ENCODE measurements around the gene DNAJC17.

DNAJC17 gene

DNA sequence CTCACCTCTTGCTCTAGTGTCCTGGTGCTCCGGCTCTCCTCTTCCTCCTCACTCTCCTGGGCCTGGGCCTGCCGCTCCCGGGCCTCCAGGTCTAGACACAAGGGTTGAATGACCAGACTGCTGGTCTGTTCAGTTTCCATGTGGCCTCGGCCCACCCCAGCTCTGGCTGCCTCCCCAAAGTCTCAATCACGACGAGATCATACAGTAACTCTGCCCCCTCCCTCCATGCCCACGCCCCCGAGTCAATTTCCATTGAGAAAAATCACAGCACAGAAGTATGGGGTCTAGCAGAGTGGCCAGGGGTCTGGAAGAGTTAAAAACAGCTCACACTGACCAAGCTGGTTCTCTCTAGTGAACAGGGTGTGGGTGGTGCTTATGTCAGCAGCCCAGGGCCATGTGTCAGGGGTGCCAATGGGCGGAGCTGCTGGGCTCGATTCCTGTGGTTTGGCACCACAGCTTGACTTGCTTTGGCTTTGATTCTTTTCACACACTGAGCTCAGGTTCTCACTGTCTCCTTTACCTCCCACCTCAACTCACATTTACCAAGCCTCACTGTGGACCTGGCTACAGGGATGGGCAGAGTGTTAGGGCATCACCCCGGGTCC is 30.6 kb downstream of the DNAJC17 start:
- TF ChIP-seq, protein P1, sequence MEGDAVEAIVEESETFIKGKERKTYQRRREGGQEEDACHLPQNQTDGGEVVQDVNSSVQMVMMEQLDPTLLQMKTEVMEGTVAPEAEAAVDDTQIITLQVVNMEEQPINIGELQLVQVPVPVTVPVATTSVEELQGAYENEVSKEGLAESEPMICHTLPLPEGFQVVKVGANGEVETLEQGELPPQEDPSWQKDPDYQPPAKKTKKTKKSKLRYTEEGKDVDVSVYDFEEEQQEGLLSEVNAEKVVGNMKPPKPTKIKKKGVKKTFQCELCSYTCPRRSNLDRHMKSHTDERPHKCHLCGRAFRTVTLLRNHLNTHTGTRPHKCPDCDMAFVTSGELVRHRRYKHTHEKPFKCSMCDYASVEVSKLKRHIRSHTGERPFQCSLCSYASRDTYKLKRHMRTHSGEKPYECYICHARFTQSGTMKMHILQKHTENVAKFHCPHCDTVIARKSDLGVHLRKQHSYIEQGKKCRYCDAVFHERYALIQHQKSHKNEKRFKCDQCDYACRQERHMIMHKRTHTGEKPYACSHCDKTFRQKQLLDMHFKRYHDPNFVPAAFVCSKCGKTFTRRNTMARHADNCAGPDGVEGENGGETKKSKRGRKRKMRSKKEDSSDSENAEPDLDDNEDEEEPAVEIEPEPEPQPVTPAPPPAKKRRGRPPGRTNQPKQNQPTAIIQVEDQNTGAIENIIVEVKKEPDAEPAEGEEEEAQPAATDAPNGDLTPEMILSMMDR (conservative IDR thresholded peaks at IDR 0.05): no peak
- peak overlapping the region; percentile 4; the same call in 1 of the 2 replicates for H3K27ac ChIP-seq

DNA sequence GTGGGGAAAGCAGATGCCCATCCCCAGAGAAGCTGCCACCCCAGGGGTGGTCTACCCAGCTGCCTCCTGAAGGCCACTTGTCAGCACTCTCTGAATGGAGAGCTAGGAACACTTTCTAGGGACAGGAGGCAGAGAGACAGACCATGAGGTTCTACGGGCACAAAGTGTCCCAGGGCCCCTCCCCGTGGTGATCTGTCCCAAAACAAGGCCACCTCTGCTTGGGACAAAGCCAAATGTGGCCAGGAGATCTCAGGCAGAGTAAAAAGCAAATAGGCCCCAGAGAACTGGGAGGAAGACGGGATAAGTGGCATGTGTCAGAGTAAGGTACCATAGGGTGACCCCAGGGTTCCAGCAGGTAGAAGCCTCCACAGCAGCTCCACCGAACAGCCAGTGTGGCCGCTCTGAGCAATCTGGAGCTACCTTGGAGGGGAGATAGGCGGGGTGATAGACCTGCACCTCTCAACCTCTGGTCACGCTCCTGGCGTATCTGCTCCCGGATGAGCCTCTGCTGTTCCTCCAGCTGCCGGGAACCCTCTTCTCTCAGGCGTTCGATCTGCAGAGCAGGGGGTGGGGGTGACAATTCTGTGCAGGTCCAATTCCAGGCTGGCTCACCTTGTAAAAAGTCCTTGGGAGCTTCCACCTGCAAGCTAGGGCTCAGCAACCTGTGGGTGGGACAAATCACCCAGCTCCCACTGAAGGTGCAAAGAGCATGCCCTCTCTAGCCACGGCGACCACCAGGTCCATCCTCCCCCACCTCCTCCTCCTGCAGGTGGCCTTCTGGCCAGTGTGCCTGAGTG is 31.3 kb downstream of the DNAJC17 start:
- TF ChIP-seq, protein P1 (conservative IDR thresholded peaks at IDR 0.05): no peak
- no peak overlapping the region for H3K27ac ChIP-seq

DNA sequence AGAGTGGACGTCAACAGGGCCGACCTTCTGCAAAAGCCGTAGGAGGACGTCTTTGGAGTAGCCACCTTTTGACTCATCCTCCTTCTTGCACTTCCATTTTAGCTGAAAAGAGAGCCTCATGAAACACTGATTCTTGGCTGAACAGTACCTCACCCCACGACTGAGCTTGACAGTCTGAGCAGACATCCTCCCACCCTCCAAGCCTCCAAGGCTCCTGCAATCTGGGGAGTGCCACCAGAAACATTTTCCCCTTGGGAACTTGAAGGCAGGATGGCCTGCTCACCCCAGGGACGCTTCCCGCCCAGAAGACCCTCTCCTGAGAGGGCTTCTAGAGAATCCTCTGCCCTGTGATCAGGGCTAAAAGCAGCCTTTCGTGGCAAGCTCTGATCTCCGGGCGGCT is 32.3 kb downstream of the DNAJC17 start:
- no peak overlapping the region for H3K27ac ChIP-seq
- TF ChIP-seq, protein P1 (conservative IDR thresholded peaks at IDR 0.05): no peak

DNA sequence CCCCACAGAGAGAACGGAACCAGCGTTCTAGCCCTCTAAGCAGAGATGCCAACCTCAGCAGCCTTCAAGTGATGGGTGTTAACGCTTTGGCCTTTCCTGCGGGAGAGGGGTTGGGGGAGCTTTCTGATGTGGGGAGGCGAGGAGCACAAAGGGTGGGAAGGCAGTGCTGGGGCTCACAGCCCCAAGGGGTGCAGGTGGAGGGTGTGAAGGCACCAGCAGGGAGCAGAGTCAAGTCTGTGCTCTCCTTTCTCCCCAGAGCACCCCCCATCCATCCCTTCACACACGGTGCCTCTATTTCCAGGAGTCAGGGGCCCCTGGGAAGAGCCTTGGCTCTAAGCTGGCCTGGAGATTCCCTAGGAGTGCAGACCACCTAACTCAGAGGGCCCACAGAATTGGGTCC is 33.4 kb downstream of the DNAJC17 start:
- no peak overlapping the region for H3K27ac ChIP-seq
- TF ChIP-seq, protein P1 (conservative IDR thresholded peaks at IDR 0.05): no peak

DNA sequence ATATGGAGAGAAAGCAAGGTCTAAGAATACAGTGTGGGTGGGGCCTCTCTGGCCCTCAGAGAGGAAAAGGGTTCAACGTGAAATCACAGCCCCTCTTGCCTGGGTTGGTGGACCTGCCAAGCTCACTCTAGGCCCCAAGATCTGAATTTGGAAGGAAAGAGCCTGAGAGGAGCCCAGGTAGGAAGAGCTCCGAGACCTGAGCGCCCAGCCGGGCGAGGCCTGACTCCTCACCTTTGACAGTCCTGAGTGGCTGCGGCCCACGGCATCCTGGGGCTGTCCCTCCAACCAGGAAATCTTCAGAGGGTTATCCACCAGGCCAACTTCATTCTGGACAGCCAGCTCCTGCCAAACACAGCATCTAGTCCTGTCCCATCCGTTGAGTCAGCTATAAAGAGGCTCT is 33.8 kb downstream of the DNAJC17 start:
- TF ChIP-seq, protein P1 (conservative IDR thresholded peaks at IDR 0.05): no peak
- H3K27ac ChIP-seq: no peak overlapping the region

DNA sequence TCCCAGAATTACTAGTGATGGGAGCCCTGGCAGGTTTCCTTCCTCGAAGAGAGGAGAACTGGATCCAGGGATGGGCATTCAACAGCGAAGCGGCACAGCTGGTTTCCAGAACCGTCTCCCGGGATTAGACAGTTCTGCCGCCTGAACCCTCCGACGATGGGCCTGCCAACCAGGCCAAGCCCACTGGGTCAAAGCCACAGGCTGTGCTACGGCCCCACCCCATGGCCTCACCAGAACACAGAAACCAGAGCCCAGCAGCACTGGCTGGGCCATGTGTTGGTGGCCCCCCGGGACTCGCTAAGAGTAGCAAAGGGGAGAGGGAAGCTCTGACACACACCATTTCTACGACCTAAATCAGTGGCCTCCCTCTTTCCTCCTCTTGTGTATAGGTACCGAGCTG is 35.3 kb downstream of the DNAJC17 start:
- TF ChIP-seq, protein P1 (conservative IDR thresholded peaks at IDR 0.05): no peak
- H3K27ac ChIP-seq: no peak overlapping the region

DNA sequence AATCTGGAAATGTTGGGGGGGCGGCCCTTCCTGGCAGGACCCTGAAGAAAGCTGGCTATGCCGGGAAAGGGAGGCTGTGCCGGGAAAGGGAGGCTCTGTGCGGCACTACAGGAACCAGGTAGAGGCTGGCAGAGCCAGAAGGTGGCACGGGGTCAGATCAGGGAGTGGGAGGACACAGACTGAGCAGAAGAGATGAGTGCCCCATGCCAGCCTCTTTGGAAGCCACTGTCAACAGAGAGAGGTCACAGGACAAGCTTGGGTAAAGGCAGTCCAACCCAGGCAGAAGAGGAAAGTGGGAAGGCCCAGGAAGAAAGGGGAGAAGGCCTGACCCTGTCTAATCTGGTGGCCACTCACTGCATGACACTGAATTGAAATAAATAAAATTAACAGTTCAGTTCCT is 36.0 kb downstream of the DNAJC17 start:
- no peak overlapping the region for H3K27ac ChIP-seq
- TF ChIP-seq, protein P1 (conservative IDR thresholded peaks at IDR 0.05): no peak

Data from VCaP (cell line).